Left lobe of liver (tissue), 2 donors: ENCODE results near the gene FLCN. TPM values are rescaled to one million over a fixed set of nuclear protein-coding genes. Genes with fewer than 3 reads are reported as not detected.
"Not testable (repeated sequence)": the region's sequence is repeated elsewhere in the genome, so short reads cannot be mapped to it uniquely, and the experiment has no call there.

Experiments
- ATAC-seq: fragments of 200-7000 bp; cut with Tn5 transposase; one replicate; pipeline ENCODE4 v1.9.1; 2020; ENCODE audit warnings: mild to moderate bottlenecking, moderate library complexity
- DNase-seq: peaks from one replicate; pipeline ENCODE4 v3.0.0-alpha.2; 2020; ENCODE audit warnings: low spot score
- total RNA-seq: library from RNA; stranded (reverse); gene quantifications from one replicate; pipeline ENCODE4 v1.2.1, GENCODE V29; 2021
- donor health status: DM: no; HTN: no; CAD: no; lungs with moderate emphysema.
- donor health status: DM: no; HTN: yes; CAD: no.

Gene FLCN
- total RNA-seq, 1 donor from 2014 or later, result 34.7 TPM

GRCh38 chr17:17214646-17215436 is 22.1 kb downstream of the FLCN start:
- DNase-seq (no peak), ATAC-seq (peak; percentile 9)

GRCh38 chr17:17213775-17214174 is 23.2 kb downstream of the FLCN start:
- ATAC-seq, result no peak

GRCh38 chr17:17207998-17208397 is 29.0 kb downstream of the FLCN start:
- DNase-seq (no peak), ATAC-seq (no peak)

More at GRCh38 chr17:17213775-17214174, 23.2 kb downstream of the FLCN start:
- DNase-seq, result no peak

- DNase-seq, result no peak
- no peak for ATAC-seq
These were observed 30.0 kb downstream of the FLCN start for GRCh38 chr17:17206913-17207335.

- DNase-seq (peak; percentile 95), ATAC-seq (peak; percentile 74)
These were observed 30.6 kb downstream of the FLCN start, which contains the start of gene PLD6 for GRCh38 chr17:17206124-17206912. Gene PLD6, minus strand, starts transcription at chr17:17206333. Its CDS starts 47 bp downstream, at chr17:17206286.

- ATAC-seq (peak; percentile 54), DNase-seq (peak; percentile 80)
These were observed 31.4 kb downstream of the FLCN start for GRCh38 chr17:17205368-17206123.

- DNase-seq (no peak), ATAC-seq (no peak)
These were observed 32.2 kb downstream of the FLCN start for GRCh38 chr17:17204635-17205231.

- no peak for DNase-seq
- ATAC-seq, result no peak
These were observed 32.9 kb downstream of the FLCN start for GRCh38 chr17:17204041-17204591.

GRCh38 chr17:17203173-17203730 is 33.7 kb downstream of the FLCN start:
- no peak for DNase-seq
- ATAC-seq, result no peak

- no peak for DNase-seq
- no peak for ATAC-seq
These were observed 35.1 kb downstream of the FLCN start for GRCh38 chr17:17201907-17202306.

- ATAC-seq (no peak), DNase-seq (no peak)
These were observed 35.7 kb downstream of the FLCN start for GRCh38 chr17:17201271-17201670.

- no peak for ATAC-seq
- DNase-seq, result no peak
These were observed 36.1 kb downstream of the FLCN start for GRCh38 chr17:17200831-17201230.

GRCh38 chr17:17200311-17200710 is 36.7 kb downstream of the FLCN start:
- no peak for DNase-seq

GRCh38 chr17:17198281-17198680 is 38.7 kb downstream of the FLCN start:
- DNase-seq (no peak), ATAC-seq (no peak)

More at GRCh38 chr17:17200311-17200710, 36.7 kb downstream of the FLCN start:
- ATAC-seq, result no peak

- ATAC-seq (no peak), DNase-seq (no peak)
These were observed 40.2 kb downstream of the FLCN start for GRCh38 chr17:17196776-17197175.

GRCh38 chr17:17195466-17195865 is 41.5 kb downstream of the FLCN start:
- ATAC-seq, result peak; percentile 75
- not testable (repeated sequence) for DNase-seq

GRCh38 chr17:17191961-17192381 is 45.0 kb downstream of the FLCN start:
- no peak for ATAC-seq
- DNase-seq, result no peak

- DNase-seq (no peak), ATAC-seq (peak; percentile 24)
These were observed 45.6 kb downstream of the FLCN start for GRCh38 chr17:17191346-17191792.

- ATAC-seq (no peak), DNase-seq (no peak)
These were observed 46.8 kb downstream of the FLCN start for GRCh38 chr17:17190188-17190587.

GRCh38 chr17:17189559-17189958 is 47.4 kb downstream of the FLCN start:
- DNase-seq (no peak), ATAC-seq (peak; percentile 9)
